Suppressor macrophage (primary cell): ENCODE results near the gene SLC48A1.

ENCODE experiments used
- DNase-seq, 4 experiments: peaks; one replicate each; pipeline ENCODE4 v3.0.0-alpha.2; 2020 to 2022

SLC48A1 gene

DNA sequence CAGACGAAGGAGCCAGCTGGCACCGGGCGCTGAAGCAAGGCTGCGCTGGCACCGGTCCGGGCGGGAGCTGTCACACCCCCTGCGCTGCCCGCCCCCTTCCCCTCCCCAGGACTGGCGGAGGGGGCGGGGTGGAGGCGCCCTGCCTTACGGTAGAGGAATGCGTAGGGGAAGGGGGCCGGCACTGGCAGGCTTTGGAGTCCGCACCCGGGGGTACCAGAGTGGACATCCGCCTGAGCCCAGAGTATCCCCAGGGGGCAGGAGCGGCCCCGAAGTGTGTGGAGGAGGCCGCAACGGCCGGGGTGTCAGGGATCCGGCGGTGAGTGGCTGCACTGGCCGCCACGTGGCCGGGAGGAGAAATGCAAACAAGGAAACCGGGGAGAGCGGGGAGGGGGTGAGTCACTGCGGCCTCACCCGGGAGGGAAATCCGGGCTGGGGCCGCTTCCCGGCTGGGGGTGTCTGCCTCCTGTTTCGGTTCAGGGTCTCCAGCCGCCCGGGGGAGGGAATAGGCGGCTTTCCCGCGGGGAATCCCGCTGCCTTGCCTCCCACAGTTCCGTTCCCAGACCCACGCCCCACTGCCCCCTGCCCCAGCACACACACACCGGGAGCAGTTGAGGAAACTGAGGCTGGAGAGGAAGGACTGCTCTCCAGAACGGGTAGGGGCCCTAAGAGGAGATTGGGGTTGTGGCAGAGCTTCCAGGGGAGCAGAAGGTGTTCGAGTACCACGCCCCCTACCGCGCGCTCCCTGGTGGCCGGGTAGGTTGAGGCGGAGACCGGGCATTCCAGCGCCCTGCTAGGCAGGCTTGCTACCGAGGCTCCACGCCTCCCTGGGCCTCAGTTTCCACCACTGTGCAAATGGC is 14.0 kb upstream of the SLC48A1 start, which contains the start of gene RAPGEF3:
TSS of gene RAPGEF3 (minus strand) at position 47 of the 857 bp plus-strand sequence. CDS start 324 bp downstream, outside the sequence.
- DNase-seq: peak; percentile 80 to 92 (median 88)

- DNase-seq: no peak
These were observed 10.1 kb upstream of the SLC48A1 start for GRCh38 chr12:47762850-47763465.

DNA sequence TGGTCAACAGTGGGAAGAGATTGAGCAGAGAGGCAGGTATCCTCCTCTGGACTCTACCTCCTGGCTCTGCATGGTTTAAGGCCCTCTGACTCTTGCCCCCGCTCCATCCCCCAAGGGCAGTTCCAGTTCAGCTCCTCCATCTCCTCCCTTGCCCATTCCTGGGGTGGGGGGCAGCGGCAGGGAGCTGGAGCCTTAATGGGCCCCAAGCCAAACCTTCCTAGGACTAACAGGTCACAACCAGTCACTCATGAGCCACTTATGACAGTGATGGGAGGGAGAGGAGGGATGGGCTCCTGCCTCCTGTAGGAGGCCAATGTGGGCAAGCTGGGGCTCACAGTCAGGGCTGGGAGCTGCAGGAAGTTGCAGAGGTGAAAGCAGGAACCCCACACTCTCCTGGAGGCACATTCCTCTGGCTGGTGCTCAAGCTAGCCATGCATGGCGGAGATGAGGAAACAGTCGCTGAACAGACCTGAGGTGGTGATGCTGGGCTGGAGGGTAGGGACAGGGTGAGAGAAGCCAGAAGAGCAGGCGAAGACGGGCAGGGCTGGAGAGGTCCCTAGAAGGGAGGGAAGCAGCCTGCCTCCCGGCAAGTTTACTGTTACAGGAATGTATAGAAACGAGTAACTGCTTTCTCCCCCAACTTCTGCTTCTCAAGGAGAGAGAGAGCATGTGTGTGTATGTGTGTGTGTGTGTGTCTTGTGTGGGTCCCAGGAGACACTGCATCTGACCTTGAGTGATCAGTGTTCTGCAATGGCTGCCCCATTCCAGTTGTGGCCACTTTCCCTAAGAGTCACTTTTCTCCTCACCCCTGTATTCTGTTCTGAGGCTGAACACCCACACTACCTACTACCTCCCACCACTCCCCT is 9.3 kb upstream of the SLC48A1 start:
- peak; percentile 52 to 68 (median 58) for DNase-seq

DNA sequence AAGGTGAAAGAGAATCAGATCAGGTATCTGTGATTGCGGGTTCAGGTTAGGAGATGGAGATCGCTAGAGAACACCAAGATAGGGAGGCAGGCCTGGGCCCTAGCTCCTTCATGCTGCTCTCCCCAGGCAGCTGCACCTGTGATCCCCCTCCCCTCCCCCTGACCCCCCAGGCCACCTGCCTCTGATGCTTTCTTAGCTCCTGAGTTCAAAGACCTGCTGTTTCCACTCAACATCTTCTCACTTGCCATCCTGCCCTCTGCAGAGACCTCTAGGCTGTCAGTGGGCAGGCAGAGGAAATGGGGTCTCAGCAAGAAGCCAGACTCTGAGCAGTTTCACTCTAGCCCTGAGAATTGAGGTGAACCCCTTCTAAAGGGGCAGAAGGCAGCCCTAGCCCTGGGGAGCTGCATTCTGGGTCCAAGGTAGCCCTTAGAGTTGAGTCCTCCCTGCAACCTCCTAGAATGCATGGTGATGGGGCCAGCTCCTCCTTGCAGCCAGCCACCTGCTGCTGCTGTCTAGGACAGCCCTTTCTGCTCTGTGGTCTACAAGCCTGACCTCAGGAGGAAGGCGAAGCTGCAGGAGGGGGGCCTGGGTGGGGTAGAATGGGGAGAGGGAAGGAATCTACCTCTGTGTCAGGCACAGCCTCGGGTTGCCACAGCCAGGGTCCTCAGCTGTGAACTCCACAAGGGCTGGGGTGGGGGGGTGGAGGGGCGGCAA is 6.4 kb upstream of the SLC48A1 start:
- DNase-seq: no peak

DNA sequence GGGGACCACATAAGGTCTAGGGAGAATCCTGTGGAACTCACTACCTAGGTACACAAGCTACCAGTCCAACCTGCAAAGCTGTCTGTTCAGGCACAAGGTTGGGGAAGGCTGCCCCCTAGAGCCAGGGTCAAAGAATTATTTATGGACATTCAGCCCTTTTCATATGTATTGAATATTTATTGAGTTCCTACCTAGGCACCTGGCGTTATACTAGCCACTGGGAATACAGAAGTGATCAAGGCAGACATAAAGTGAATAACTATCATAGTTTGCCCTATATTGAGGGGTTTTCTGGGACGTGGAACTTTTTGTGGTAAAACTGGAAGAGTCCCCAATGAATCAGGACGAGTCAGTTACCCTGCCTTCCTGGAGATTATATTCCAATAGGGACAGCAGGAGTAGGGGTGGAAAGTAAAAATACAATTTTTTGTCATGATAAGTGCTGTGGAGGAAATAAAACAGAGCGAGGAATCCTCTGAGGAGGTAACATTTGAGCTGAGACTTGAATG is 5.8 kb upstream of the SLC48A1 start:
- DNase-seq: peak; percentile 49 to 77 (median 71)

GRCh38 chr12:47768323-47768811 is 4.7 kb upstream of the SLC48A1 start:
- DNase-seq: no peak

- no peak for DNase-seq
These were observed 3.6 kb upstream of the SLC48A1 start for GRCh38 chr12:47769234-47770085.

DNA sequence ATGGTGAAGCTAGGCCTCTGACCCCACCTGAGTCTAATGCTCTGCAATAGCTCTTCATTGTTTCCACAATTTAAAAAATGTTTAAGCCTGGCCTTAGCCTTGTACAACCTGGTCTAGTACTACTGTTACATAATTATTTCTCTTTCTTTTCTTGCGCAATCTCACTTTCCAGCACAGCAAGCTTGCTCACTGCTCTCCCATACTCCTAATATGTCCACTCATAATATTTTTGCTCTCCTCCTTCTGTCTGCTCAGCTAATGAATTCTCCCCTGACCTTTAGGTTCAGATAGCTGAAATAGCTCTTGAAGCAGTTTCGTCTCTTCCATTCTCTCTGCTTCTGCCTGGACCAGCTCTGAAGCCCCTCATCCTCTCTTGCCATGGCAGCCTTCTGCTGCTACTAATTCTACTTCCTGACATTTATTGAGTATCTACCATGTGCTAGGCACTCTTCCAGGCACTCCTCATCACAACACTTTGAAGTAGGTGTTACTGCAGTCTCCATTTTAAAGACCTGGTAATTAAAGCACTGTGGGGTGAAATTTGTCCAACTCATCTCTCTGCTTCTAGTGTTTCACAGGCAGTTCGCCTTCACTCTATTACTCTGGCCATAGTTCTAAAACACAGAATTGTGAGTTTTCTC is 2.8 kb upstream of the SLC48A1 start:
- DNase-seq: peak; percentile 26 to 89 (median 62)

DNA sequence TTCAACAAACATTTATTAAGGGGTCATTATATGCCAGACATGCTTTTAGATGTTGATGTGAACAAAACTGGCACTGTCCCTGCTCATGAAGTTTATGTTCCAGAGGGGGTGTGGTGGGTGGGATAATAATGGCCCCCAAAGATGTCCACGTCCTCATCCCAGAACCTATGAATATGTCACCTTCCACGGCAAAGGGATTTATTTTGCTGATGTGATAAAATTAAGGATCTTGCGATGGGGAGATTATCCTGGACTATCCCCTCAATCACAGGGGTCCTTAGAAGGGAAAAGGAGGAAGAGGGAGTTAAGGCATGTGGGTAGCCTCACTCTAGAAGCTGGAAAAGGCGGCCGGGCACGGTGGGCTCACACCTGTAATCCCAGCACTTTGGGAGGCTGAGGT is 1.7 kb upstream of the SLC48A1 start:
- no peak for DNase-seq

DNA sequence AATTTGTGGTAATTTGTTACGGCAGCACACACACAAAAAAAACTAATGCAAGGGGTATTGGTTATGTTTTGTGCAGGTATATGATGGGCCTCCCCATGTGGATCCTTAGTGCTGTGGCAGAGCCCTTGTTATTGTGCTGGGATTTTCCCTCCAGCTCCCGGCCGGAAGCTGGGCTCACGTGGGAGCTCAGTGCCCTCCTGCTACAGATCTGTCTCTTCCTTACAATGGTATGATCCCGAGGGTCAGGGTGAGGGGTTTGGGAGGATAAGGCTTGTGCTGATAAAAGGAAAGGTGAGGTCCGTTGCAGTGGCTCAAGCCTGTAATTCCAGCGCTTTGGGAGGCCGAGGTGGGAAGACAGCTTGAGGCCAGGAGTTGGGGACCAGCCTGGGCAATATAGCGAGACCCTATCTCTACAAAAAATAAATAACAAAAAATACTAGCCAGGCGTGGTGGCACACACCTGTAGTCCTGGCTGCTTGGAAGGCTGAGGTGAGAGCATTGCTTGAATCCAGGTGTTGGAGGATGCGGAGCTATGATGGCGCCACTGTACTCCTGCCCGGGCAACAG is 861 bp upstream of the SLC48A1 start:
- no peak for DNase-seq

- DNase-seq: no peak
These were observed 338 bp upstream of the SLC48A1 start for GRCh38 chr12:47772738-47773061.

- peak; percentile 13 to 45 (median 30) for DNase-seq
These were observed 981 bp downstream of the SLC48A1 start for GRCh38 chr12:47773858-47774580.

GRCh38 chr12:47774663-47775062 is 1.6 kb downstream of the SLC48A1 start:
- DNase-seq: no peak

GRCh38 chr12:47775100-47775911 is 2.3 kb downstream of the SLC48A1 start:
- DNase-seq: peak; percentile 66 to 88 (median 82)

DNA sequence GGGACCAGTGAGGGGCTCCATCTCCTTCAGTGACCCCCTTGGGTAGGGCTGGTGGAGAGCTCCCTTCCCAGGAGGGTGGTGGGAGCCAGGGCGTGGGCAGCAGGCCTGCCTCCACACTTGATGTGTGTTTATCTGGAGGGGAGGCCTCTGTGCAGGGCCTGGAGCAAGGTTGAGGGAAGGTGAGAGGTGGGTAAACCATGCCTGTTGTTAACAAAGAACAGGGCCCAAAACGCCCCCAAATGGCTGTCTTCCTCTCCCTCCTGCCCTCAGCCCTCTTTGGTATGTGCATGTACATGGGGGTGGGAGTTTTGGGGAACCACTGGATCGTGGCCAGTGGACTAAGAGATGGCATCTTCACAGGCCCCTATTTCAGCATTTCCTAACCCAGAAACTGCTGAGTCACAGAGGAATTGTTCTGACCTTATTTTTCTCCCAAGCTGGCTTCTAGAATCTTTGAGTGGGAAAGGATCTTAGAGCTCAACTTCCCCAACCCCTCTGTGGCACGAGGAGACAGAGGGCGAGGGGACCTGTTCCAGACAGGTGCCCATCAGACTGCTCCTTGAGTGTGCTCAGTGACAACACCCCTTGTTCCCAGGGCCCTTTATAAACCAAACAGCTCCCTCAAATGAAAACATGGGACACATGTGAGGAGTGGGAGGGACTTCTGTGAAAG is 3.6 kb downstream of the SLC48A1 start:
- peak; percentile 60 to 85 (median 82) for DNase-seq

GRCh38 chr12:47777151-47777550 is 4.1 kb downstream of the SLC48A1 start:
- no peak for DNase-seq

DNA sequence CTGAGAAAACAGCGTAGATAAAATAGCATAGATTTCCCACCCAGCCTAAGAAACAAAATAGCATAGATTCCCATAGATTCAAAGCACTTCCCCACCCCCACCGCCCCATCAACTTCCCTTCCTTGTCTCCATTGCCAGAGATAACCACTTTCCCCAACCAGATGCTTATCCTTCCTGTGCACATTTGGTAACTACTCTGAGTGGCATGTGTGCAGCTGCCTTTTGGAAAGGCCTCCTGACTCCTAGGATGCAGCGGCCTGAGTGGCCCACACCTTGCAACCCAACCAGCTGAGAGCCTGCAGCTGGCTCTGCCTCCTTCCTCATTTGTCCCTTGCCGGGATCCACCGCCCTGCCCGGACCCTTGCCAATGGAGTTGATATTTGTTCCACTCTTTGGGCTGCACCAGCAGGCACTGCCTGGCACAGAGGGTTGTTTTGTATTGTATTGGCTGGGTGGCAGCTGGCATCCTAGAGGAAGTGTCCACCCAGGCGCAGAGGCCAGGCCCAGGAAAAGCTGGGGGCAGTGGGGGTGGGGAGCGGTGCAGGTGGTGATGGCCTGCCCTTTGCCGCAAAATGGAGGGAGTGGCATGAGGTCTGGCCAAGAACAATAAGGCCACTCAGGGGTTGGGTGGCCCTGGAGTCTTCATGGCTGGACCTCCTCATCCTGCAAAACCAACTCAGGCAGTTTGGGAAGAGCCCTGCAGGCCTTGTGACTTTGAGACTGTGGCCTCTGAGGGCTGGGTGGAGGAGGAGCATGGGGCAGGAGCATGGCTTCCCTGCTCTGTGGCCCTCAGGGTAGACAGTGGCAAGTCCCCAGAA is 4.9 kb downstream of the SLC48A1 start:
- peak; percentile 44 to 70 (median 64) for DNase-seq
